OCI-LY3 (cell line): ENCODE data around the gene OPCML.

Experiments used
- H2AFZ ChIP-seq: fragments of 200-600, 300-600 bp; shearing (Covaris generic); 2 replicates; pipeline ENCODE4 v1.6.0; 2014; ENCODE audit warnings: antibody characterized with exemption, low read depth, low read length
- H3K27ac ChIP-seq: fragments of 200-600, 300-600 bp; sonication (generic); 2 replicates; pipeline ENCODE4 v1.5.1; 2014; ENCODE audit warnings: mild to moderate bottlenecking, low read length, moderate library complexity, mixed read lengths
- H3K27me3 ChIP-seq: fragments of 200-600, 300-600 bp; sonication (generic); 2 replicates; pipeline ENCODE4 v1.6.1; 2014; ENCODE audit warnings: low read depth, low read length, mixed read lengths
- H3K36me3 ChIP-seq: fragments of 200-600, 300-600 bp; sonication (generic); replicated peaks from 2 replicates; pipeline ENCODE3; 2014; ENCODE audit warnings: low read depth, low read length, mixed read lengths
- H3K4me1 ChIP-seq: fragments of 300-600, 200-600 bp; sonication (generic); 2 replicates; pipeline ENCODE4 v1.6.1; 2014; ENCODE audit warnings: low read length, mixed read lengths
- H3K4me2 ChIP-seq: fragments of 200-600, 300-600 bp; sonication (generic); 2 replicates; pipeline ENCODE4 v1.6.1; 2014; ENCODE audit warnings: low read length, mixed read lengths
- H3K4me3 ChIP-seq: fragments of 300-600, 200-600 bp; sonication (generic); 2 replicates; pipeline ENCODE4 v1.5.1; 2014; ENCODE audit warnings: antibody characterized with exemption, mild to moderate bottlenecking, low read length, moderate library complexity
- H3K79me2 ChIP-seq: fragments of 300-600, 200-600 bp; shearing (Covaris generic); 2 replicates; pipeline ENCODE4 v1.6.1; 2014; ENCODE audit warnings: mild to moderate bottlenecking, low read length, mixed read lengths
- H3K9ac ChIP-seq: fragments of 300-600, 200-600 bp; shearing (Covaris generic); 2 replicates; pipeline ENCODE4 v1.6.0; 2014; ENCODE audit warnings: mild to moderate bottlenecking, low read length, moderate library complexity
- H3K9me3 ChIP-seq: fragments of 200-600, 300-600 bp; shearing (Covaris generic); 2 replicates; pipeline ENCODE4 v1.6.1; 2014; ENCODE audit warnings: low read length, mixed read lengths; ENCODE audit not compliant: insufficient read depth
- H4K20me1 ChIP-seq: fragments of 200-600, 300-600 bp; sonication (generic); 2 replicates; pipeline ENCODE4 v1.6.1; 2016; ENCODE audit warnings: low read length, mixed read lengths; ENCODE audit not compliant: insufficient read depth
- EZH2phosphoT487 ChIP-seq: fragments of 200-600 bp; shearing (Covaris generic); IDR thresholded peaks from 2 replicates; pipeline ENCODE4 v1.6.1; 2018; ENCODE audit warnings: antibody characterized with exemption, mixed run types, low read depth
- TF ChIP-seq, protein P1 (sequence below): fragments of 200-600, 300-600 bp; sonication (generic); IDR thresholded peaks from 2 replicates; pipeline ENCODE4 v1.5.1; 2014; ENCODE audit warnings: antibody characterized with exemption, low read length, low read depth

Gene OPCML

DNA sequence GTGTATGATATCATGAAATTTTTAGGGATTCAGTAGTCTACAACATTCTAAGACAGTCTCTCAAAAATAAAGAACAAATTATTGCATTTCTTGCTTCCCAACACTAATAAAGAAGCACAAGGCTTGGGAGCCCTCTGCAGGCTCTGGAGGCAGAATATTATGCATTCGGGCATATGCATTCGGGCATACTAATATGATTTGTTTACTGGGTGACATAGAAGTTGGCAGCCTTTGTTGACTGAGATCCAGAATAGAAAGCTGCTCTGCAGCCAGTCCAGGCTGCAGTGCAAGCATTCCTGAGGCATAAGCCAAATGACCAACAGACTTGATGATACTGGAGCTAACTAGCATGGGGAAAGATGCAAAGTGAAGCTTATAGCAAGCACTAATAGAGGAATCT lies 945.5 kb downstream of the OPCML start:
- H4K20me1 ChIP-seq, result no peaks in the 10 kb centered on the region
- H3K4me2 ChIP-seq, result no peak overlapping the region
- no peaks in the 10 kb centered on the region for H3K36me3 ChIP-seq
- no peak overlapping the region for H3K9ac ChIP-seq
- no peaks in the 10 kb centered on the region for H3K4me1 ChIP-seq
- no peak overlapping the region for H2AFZ ChIP-seq
- no peak overlapping the region for H3K4me3 ChIP-seq
- no peaks in the 10 kb centered on the region for H3K79me2 ChIP-seq
- no peaks in the 10 kb centered on the region for H3K27me3 ChIP-seq
- no peak overlapping the region for H3K27ac ChIP-seq
- H3K9me3 ChIP-seq, result no peaks in the 10 kb centered on the region
- no peak for TF ChIP-seq EZH2phosphoT487
- TF ChIP-seq, protein P1, sequence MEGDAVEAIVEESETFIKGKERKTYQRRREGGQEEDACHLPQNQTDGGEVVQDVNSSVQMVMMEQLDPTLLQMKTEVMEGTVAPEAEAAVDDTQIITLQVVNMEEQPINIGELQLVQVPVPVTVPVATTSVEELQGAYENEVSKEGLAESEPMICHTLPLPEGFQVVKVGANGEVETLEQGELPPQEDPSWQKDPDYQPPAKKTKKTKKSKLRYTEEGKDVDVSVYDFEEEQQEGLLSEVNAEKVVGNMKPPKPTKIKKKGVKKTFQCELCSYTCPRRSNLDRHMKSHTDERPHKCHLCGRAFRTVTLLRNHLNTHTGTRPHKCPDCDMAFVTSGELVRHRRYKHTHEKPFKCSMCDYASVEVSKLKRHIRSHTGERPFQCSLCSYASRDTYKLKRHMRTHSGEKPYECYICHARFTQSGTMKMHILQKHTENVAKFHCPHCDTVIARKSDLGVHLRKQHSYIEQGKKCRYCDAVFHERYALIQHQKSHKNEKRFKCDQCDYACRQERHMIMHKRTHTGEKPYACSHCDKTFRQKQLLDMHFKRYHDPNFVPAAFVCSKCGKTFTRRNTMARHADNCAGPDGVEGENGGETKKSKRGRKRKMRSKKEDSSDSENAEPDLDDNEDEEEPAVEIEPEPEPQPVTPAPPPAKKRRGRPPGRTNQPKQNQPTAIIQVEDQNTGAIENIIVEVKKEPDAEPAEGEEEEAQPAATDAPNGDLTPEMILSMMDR, result no peak

DNA sequence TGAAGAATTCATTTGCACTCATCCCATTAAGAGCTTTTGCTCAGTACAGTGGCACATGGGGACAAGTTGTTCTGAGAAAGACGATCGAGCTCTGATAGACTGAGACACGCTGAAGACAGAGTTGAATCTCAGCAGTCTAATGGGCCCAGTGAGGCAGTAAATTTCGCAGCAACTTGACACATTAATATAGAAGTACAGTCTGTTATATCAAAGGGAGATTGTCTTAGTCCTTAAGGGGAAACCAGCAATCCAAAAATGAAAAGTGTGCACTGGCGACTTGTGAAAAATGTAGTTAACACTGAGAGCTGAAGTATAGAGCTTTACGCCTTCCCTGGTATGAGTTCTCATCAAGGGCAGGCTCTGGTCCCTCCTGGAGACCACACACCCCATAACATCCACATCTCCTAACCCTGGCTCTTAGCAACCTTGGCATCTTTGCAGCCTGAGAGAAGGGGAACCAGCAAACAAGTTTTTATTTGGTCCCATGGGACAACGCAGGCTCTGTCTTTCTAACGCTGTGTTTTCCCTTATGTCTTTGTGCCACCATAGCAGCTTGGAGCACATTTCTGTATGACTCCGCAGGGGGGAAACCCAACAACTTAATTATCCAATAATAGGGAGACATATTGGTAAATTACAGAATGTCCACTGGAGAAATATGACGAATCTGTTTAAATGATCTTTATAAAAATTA lies 952.5 kb downstream of the OPCML start:
- H3K4me2 ChIP-seq, result no peak overlapping the region
- TF ChIP-seq, protein P1, result no peak
- no peak for TF ChIP-seq EZH2phosphoT487
- H3K36me3 ChIP-seq, result no peaks in the 10 kb centered on the region
- no peaks in the 10 kb centered on the region for H3K79me2 ChIP-seq
- H3K27me3 ChIP-seq, result no peaks in the 10 kb centered on the region
- H3K4me1 ChIP-seq, result no peaks in the 10 kb centered on the region
- no peak overlapping the region for H3K4me3 ChIP-seq
- H4K20me1 ChIP-seq, result no peaks in the 10 kb centered on the region
- H3K9me3 ChIP-seq, result no peaks in the 10 kb centered on the region
- H3K27ac ChIP-seq, result no peak overlapping the region
- no peak overlapping the region for H3K9ac ChIP-seq
- H2AFZ ChIP-seq, result no peak overlapping the region

DNA sequence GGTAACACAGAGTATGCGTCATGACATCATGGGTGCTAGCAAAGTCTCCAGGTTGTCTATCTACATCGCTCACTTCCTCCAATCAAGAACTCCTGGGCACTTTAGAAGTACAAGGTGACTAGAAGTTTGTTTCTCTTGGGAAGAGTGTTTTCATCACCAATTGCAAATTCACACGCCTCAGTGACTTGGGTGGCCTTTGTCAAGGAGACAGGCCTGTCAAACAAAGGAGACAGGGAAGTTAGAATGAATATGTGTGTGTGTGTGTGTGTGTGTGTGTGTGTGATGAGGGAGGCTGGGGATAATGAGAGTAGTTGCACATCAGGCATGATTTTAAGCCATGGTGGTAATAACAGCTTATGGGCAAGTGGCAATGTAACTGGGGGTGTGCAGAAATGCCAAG lies 953.2 kb downstream of the OPCML start:
- no peaks in the 10 kb centered on the region for H3K79me2 ChIP-seq
- H3K27ac ChIP-seq, result no peak overlapping the region
- no peaks in the 10 kb centered on the region for H3K9me3 ChIP-seq
- H3K9ac ChIP-seq, result no peak overlapping the region
- H3K36me3 ChIP-seq, result no peaks in the 10 kb centered on the region
- H3K4me3 ChIP-seq, result no peak overlapping the region
- no peak overlapping the region for H3K4me2 ChIP-seq
- no peaks in the 10 kb centered on the region for H3K27me3 ChIP-seq
- H4K20me1 ChIP-seq, result no peaks in the 10 kb centered on the region
- no peaks in the 10 kb centered on the region for H3K4me1 ChIP-seq
- no peak overlapping the region for H2AFZ ChIP-seq
- TF ChIP-seq EZH2phosphoT487, result no peak
- TF ChIP-seq, protein P1, result no peak

DNA sequence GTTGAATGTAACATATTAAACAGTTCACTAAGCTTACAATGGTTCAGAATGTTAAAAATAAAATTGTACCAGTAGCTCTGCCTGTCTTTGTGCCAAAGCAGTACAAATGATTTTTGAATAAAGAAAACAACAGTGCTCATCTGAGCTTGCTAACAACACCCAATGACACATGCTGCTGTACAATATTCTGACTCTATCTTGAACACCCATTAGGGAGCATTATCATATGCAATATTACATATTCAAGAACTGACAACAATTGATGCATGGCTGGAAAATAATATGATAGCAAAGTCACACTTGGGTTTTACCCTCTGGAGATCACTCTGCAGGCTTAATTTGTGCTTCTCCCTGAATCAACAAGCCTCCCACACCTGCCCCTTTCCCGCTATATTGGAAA lies 953.7 kb downstream of the OPCML start:
- Histone ChIP-seq H3K9ac (no peak overlapping the region), H3K27me3 (no peaks in the 10 kb centered on the region), H3K79me2 (no peaks in the 10 kb centered on the region), H2AFZ (no peak overlapping the region), H3K9me3 (no peaks in the 10 kb centered on the region), H3K27ac (no peak overlapping the region), H4K20me1 (no peaks in the 10 kb centered on the region), H3K4me2 (no peak overlapping the region), H3K4me1 (no peaks in the 10 kb centered on the region), H3K36me3 (no peaks in the 10 kb centered on the region), H3K4me3 (no peak overlapping the region)
- TF ChIP-seq EZH2phosphoT487, result no peak
- TF ChIP-seq, protein P1, result no peak
